ENCODE data around the gene FRMD8.

GRCh38 chr11:65404210-65404609 lies 17.8 kb downstream of the FRMD8 start:
- TF ChIP-seq, protein P1, sequence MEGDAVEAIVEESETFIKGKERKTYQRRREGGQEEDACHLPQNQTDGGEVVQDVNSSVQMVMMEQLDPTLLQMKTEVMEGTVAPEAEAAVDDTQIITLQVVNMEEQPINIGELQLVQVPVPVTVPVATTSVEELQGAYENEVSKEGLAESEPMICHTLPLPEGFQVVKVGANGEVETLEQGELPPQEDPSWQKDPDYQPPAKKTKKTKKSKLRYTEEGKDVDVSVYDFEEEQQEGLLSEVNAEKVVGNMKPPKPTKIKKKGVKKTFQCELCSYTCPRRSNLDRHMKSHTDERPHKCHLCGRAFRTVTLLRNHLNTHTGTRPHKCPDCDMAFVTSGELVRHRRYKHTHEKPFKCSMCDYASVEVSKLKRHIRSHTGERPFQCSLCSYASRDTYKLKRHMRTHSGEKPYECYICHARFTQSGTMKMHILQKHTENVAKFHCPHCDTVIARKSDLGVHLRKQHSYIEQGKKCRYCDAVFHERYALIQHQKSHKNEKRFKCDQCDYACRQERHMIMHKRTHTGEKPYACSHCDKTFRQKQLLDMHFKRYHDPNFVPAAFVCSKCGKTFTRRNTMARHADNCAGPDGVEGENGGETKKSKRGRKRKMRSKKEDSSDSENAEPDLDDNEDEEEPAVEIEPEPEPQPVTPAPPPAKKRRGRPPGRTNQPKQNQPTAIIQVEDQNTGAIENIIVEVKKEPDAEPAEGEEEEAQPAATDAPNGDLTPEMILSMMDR (conservative IDR thresholded peaks at IDR 0.05; ENCODE audit: low read depth in 2 of 2), result no peak
- TF ChIP-seq POLR2AphosphoS5 (IDR thresholded peaks at IDR 0.05; ENCODE audit: low read depth), result no peak
